ENCODE measurements around the gene ELOVL3.

GRCh38 chr10:102267748-102268147 is 41.6 kb downstream of the ELOVL3 start:
- TF ChIP-seq EZH2 (IDR thresholded peaks at IDR 0.05; ENCODE audit: borderline replicate concordance, low read length) (no peak), CTCF (IDR thresholded peaks at IDR 0.05; ENCODE audit: low read length) (no peak)
